A673 (cell line): ENCODE results near the gene ADAMTS12. TPM values are rescaled to one million over a fixed set of nuclear protein-coding genes. Genes with fewer than 3 reads are reported as not detected.

Experiments
- BruUV-seq: library from RNA; stranded (reverse); fragments of 400-500 nt; replicated peaks from 2 replicates; lab custom pipeline; 2021; lab: Mats Ljungman, UMichigan
- CTCF ChIA-PET: fragments of 300-600 bp; sonication (Branson Sonifier 250); formaldehyde crosslinking; loops from one replicate; lab custom pipeline; 2022; ENCODE audit warnings: antibody characterized with exemption; lab: Charles Lee
- POLR2A ChIA-PET: fragments of 300-600 bp; sonication (Branson Sonifier 250); formaldehyde crosslinking; loops from one replicate; lab custom pipeline; 2022; ENCODE audit warnings: antibody characterized with exemption; ENCODE audit not compliant: low non-redundant PET; lab: Charles Lee
- DNase-seq: peaks from one replicate; pipeline ENCODE4 v3.0.0-alpha.2; 2015; ENCODE audit warnings: low spot score
- H3K27ac ChIP-seq: fragments of 200-600 bp; sonication (generic); 2 replicates; pipeline ENCODE4 v1.5.1; 2016; ENCODE audit warnings: mixed run types, low read depth, mild to moderate bottlenecking, mixed read lengths, antibody characterized with exemption, low read length; ENCODE audit not compliant: poor library complexity, severe bottlenecking
- H3K27me3 ChIP-seq: fragments of 200-600 bp; sonication (generic); replicated peaks from 2 replicates; pipeline ENCODE4 v1.6.1; 2017; ENCODE audit warnings: mixed run types, low read depth, mild to moderate bottlenecking, mixed read lengths, antibody characterized with exemption, low read length; ENCODE audit not compliant: insufficient read depth, poor library complexity
- H3K36me3 ChIP-seq: fragments of 200-600 bp; sonication (generic); 2 replicates; pipeline ENCODE4 v1.6.1; 2016; ENCODE audit warnings: mixed run types, mild to moderate bottlenecking, mixed read lengths, antibody characterized with exemption, low read length; ENCODE audit not compliant: insufficient read depth, poor library complexity, severe bottlenecking
- H3K4me1 ChIP-seq: fragments of 200-600 bp; sonication (generic); 2 replicates; pipeline ENCODE4 v1.6.1; 2017; ENCODE audit warnings: mixed run types, mild to moderate bottlenecking, mixed read lengths, antibody characterized with exemption, low read length; ENCODE audit not compliant: insufficient read depth, poor library complexity, severe bottlenecking
- H3K4me3 ChIP-seq: fragments of 200-600 bp; sonication (generic); 2 replicates; pipeline ENCODE4 v1.5.1; 2016; ENCODE audit warnings: low read depth, mixed run types, mild to moderate bottlenecking, mixed read lengths, low read length; ENCODE audit not compliant: poor library complexity, severe bottlenecking
- H3K9me3 ChIP-seq: fragments of 200-600 bp; sonication (generic); 2 replicates; pipeline ENCODE4 v1.6.1; 2016; ENCODE audit warnings: mixed run types, low read depth, mild to moderate bottlenecking, mixed read lengths, antibody characterized with exemption, low read length; ENCODE audit not compliant: poor library complexity, severe bottlenecking
- CTCF ChIP-seq: fragments of 300-800, 200-600 bp; sonication (generic); conservative IDR thresholded peaks from 2 replicates; pipeline ENCODE4 v1.5.1; 2017; ENCODE audit warnings: low read depth, mild to moderate bottlenecking, antibody characterized with exemption, low read length, moderate library complexity, mixed read lengths
- EZH2 ChIP-seq: fragments of 200-600 bp; sonication (generic); IDR thresholded peaks from 2 replicates; pipeline ENCODE4 v1.6.1; 2017; ENCODE audit warnings: borderline replicate concordance, low read depth, mild to moderate bottlenecking, mixed read lengths, antibody characterized with exemption, low read length; ENCODE audit not compliant: poor library complexity, severe bottlenecking
- intact Hi-C: fragments of 100-400 bp; cut with micrococcal nuclease; formaldehyde crosslinking; loops from one replicate; pipeline ENCODE4 v1.10.0; 2022; ENCODE audit not compliant: unreplicated experiment
- total RNA-seq: library from RNA; stranded (reverse); gene quantifications from 2 replicates; pipeline ENCODE4 v1.2.3, GENCODE V29; 2021

The ADAMTS12 gene
- total RNA-seq, 1 experiment from 2014 or later: 0.84 TPM

- no peaks in the 10 kb centered on the region for H3K36me3 ChIP-seq
- ChIA-PET CTCF (no interaction called here), POLR2A (no interaction called here)
- H3K27me3 ChIP-seq: no peaks in the 10 kb centered on the region
- no peak for DNase-seq
- no peak overlapping the region for H3K4me3 ChIP-seq
- intact Hi-C loops: no loop called here
- no peaks in the 10 kb centered on the region for H3K9me3 ChIP-seq
- TF ChIP-seq EZH2 (no peak), CTCF (no peak)
- H3K4me1 ChIP-seq: no peaks in the 10 kb centered on the region
- H3K27ac ChIP-seq: no peak overlapping the region
- BruUV-seq: no TSS peak
These were observed 378.2 kb downstream of the ADAMTS12 start for GRCh38 chr5:33513462-33514185.

DNA sequence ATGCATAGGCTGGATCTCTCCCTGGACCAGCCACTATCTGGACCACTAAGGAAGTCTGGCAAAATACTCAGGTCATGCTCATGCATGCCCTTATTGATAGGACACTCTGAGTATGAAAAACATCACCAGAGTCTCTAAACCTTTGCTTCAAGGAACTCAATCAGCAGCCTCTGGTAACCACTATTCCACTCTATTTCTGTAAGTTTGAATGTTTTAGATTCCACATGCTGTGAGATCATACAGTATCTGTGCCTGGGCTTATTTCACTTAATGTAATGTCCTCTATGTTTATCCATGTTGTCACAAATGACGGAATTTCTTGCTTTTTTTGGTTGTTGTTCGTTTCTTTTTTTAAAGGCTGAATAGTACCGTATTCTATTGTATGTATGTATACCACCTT, 382.8 kb downstream of the ADAMTS12 start:
- no TSS peak for BruUV-seq
- H3K9me3 ChIP-seq: no peaks in the 10 kb centered on the region
- H3K4me1 ChIP-seq: no peaks in the 10 kb centered on the region
- no peaks in the 10 kb centered on the region for H3K27me3 ChIP-seq
- CTCF ChIA-PET: interaction anchor here (0.6 kb wide), 1 partner anchor 1495 kb away, joined by 3 read pairs; no protein-coding TSS in a partner anchor
- DNase-seq: no peak
- H3K4me3 ChIP-seq: no peak overlapping the region
- intact Hi-C loops: no loop called here
- H3K36me3 ChIP-seq: no peaks in the 10 kb centered on the region
- TF ChIP-seq CTCF (no peak), EZH2 (no peak)
- POLR2A ChIA-PET: no interaction called here
- H3K27ac ChIP-seq: no peak overlapping the region

GRCh38 chr5:33507426-33507825, 384.4 kb downstream of the ADAMTS12 start:
- no peak for DNase-seq
- Histone ChIP-seq H3K4me1 (no peaks in the 10 kb centered on the region), H3K27me3 (no peaks in the 10 kb centered on the region), H3K36me3 (no peaks in the 10 kb centered on the region), H3K9me3 (no peaks in the 10 kb centered on the region), H3K4me3 (no peak overlapping the region), H3K27ac (no peak overlapping the region)
- CTCF ChIA-PET: no interaction called here
- POLR2A ChIA-PET: no interaction called here
- intact Hi-C loops: no loop called here
- no TSS peak for BruUV-seq
- TF ChIP-seq CTCF (no peak), EZH2 (no peak)
